HG02970 (cell line): Measurements from ENCODE around the gene FAM25A.
"Not testable (repeated sequence)": the region's sequence is repeated elsewhere in the genome, so short reads cannot be mapped to it uniquely, and the experiment has no call there.

Experiments
- ATAC-seq: cut with Tn5 transposase; IDR thresholded peaks from one replicate; pipeline ENCODE4 v1.9.1; 2021; ENCODE audit warnings: mild to moderate bottlenecking, moderate library complexity, moderate number of reproducible peaks; ENCODE audit not compliant: unreplicated experiment, low FRiP score

FAM25A gene

GRCh38 chr10:87009134-87009696 lies 10.9 kb upstream of the FAM25A start:
- ATAC-seq: not testable (repeated sequence)

- ATAC-seq: not testable (repeated sequence)
Observed at GRCh38 chr10:87013528-87013927, 6.6 kb upstream of the FAM25A start.

GRCh38 chr10:87014986-87015716 lies 4.9 kb upstream of the FAM25A start:
- ATAC-seq: not testable (repeated sequence)

GRCh38 chr10:87018127-87018526 lies 2.0 kb upstream of the FAM25A start:
- not testable (repeated sequence) for ATAC-seq

- ATAC-seq: not testable (repeated sequence)
Observed at GRCh38 chr10:87019066-87019465, 1.0 kb upstream of the FAM25A start.

- ATAC-seq: not testable (repeated sequence)
Observed at GRCh38 chr10:87019504-87019903, 590 bp upstream of the FAM25A start.

- ATAC-seq: not testable (repeated sequence)
Observed at GRCh38 chr10:87025285-87025958, 5.3 kb downstream of the FAM25A start.

GRCh38 chr10:87026747-87027508 lies 6.8 kb downstream of the FAM25A start:
- not testable (repeated sequence) for ATAC-seq

GRCh38 chr10:87030419-87030818 lies 10.3 kb downstream of the FAM25A start:
- ATAC-seq: not testable (repeated sequence)

GRCh38 chr10:87030912-87031635 lies 11.0 kb downstream of the FAM25A start:
- ATAC-seq: no peak

- no peak for ATAC-seq
Observed at GRCh38 chr10:87036623-87037022, 16.5 kb downstream of the FAM25A start.

- ATAC-seq: no peak
Observed at GRCh38 chr10:87038286-87038717, 18.2 kb downstream of the FAM25A start.

- ATAC-seq: no peak
Observed at GRCh38 chr10:87038786-87039185, 18.7 kb downstream of the FAM25A start.

GRCh38 chr10:87043579-87043978 lies 23.5 kb downstream of the FAM25A start:
- not testable (repeated sequence) for ATAC-seq

- no peak for ATAC-seq
Observed at GRCh38 chr10:87045434-87045938, 25.4 kb downstream of the FAM25A start.

GRCh38 chr10:87053111-87053510 lies 33.0 kb downstream of the FAM25A start:
- ATAC-seq: no peak

- no peak for ATAC-seq
Observed at GRCh38 chr10:87053577-87054181, 33.6 kb downstream of the FAM25A start.

GRCh38 chr10:87054373-87055295 lies 34.5 kb downstream of the FAM25A start:
- ATAC-seq: no peak
